OCI-LY3 (cell line): ENCODE results near the gene CDH20.

ENCODE experiments used
- CTCF ChIP-seq: fragments of 200-600, 300-600 bp; sonication (generic); IDR thresholded peaks from 2 replicates; pipeline ENCODE4 v1.5.1; 2014; ENCODE audit warnings: antibody characterized with exemption, low read length, low read depth
- EZH2phosphoT487 ChIP-seq: fragments of 200-600 bp; shearing (Covaris generic); IDR thresholded peaks from 2 replicates; pipeline ENCODE4 v1.6.1; 2018; ENCODE audit warnings: antibody characterized with exemption, mixed run types, low read depth

- TF ChIP-seq CTCF (no peak), EZH2phosphoT487 (no peak)
Observed at GRCh38 chr18:61402726-61403125, 69.5 kb downstream of the CDH20 start.
